H9 (cell line): ENCODE data around the gene DAAM2. TPM values are rescaled to one million over a fixed set of nuclear protein-coding genes. Genes with fewer than 3 reads are reported as not detected.

Source experiments
- DNase-seq: peaks from one replicate; pipeline ENCODE4 v3.0.0-alpha.2; 2017
- H2AFZ ChIP-seq: one replicate; pipeline ENCODE4 v1.6.1; 2013; ENCODE audit warnings: mild to moderate bottlenecking, low read length, control low read depth, moderate library complexity
- H2AK5ac ChIP-seq: 2 replicates; pipeline ENCODE4 v1.6.1; 2013; ENCODE audit warnings: low read length, control low read depth, mixed read lengths; ENCODE audit not compliant: insufficient read length
- H2BK120ac ChIP-seq: one replicate; pipeline ENCODE4 v1.6.1; 2013; ENCODE audit warnings: low read depth, mild to moderate bottlenecking, low read length, control low read depth, inconsistent platforms; ENCODE audit not compliant: poor library complexity, severe bottlenecking
- H2BK12ac ChIP-seq: 2 replicates; pipeline ENCODE4 v1.6.1; 2013; ENCODE audit warnings: low read length, control low read depth, mixed read lengths, low read depth; ENCODE audit not compliant: insufficient read length
- H2BK15ac ChIP-seq: 2 replicates; pipeline ENCODE4 v1.6.1; 2013; ENCODE audit warnings: low read depth, low read length, control low read depth
- H2BK20ac ChIP-seq: one replicate; pipeline ENCODE4 v1.6.1; 2013; ENCODE audit warnings: low read depth, mild to moderate bottlenecking, low read length, control low read depth, inconsistent platforms; ENCODE audit not compliant: poor library complexity, severe bottlenecking
- H2BK5ac ChIP-seq: 2 replicates; pipeline ENCODE4 v1.6.1; 2013; ENCODE audit warnings: low read length, control low read depth, mixed read lengths; ENCODE audit not compliant: insufficient read length
- H3K14ac ChIP-seq: 2 replicates; pipeline ENCODE4 v1.6.1; 2013; ENCODE audit warnings: low read length, control low read depth; ENCODE audit not compliant: insufficient read depth
- H3K18ac ChIP-seq: 2 replicates; pipeline ENCODE4 v1.6.1; 2013; ENCODE audit warnings: low read depth, mild to moderate bottlenecking, mixed read lengths, low read length, control low read depth; ENCODE audit not compliant: insufficient read length
- H3K23ac ChIP-seq: 2 replicates; pipeline ENCODE4 v1.6.1; 2013; ENCODE audit warnings: low read length, control low read depth, mixed read lengths, low read depth; ENCODE audit not compliant: insufficient read length
- H3K23me2 ChIP-seq: 2 replicates; pipeline ENCODE4 v1.6.1; 2013; ENCODE audit warnings: low read depth, mild to moderate bottlenecking, mixed read lengths, low read length, control low read depth; ENCODE audit not compliant: insufficient read length, poor library complexity, severe bottlenecking
- H3K27ac ChIP-seq: 2 replicates; pipeline ENCODE4 v1.5.1; 2013; ENCODE audit warnings: low read length, control low read depth, mixed read lengths, low read depth; ENCODE audit not compliant: insufficient read length
- H3K27me3 ChIP-seq: 2 replicates; pipeline ENCODE4 v1.6.1; 2013; ENCODE audit warnings: low read length, control low read depth, inconsistent platforms; ENCODE audit not compliant: insufficient read depth
- H3K4ac ChIP-seq: 2 replicates; pipeline ENCODE4 v1.6.1; 2013; ENCODE audit warnings: low read depth, mild to moderate bottlenecking, control low read depth, inconsistent platforms, low read length, moderate library complexity
- H3K4me1 ChIP-seq: 2 replicates; pipeline ENCODE4 v1.6.1; 2013; ENCODE audit warnings: low read length, control low read depth, inconsistent platforms; ENCODE audit not compliant: insufficient read depth
- H3K4me2 ChIP-seq: 2 replicates; pipeline ENCODE4 v1.6.1; 2013; ENCODE audit warnings: low read length, control low read depth, mixed read lengths; ENCODE audit not compliant: insufficient read length, insufficient read depth
- H3K56ac ChIP-seq: 2 replicates; pipeline ENCODE4 v1.6.1; 2013; ENCODE audit warnings: low read depth, mild to moderate bottlenecking, mixed read lengths, low read length, control low read depth; ENCODE audit not compliant: insufficient read length
- H3K79me1 ChIP-seq: 2 replicates; pipeline ENCODE4 v1.6.1; 2013; ENCODE audit warnings: low read depth, mild to moderate bottlenecking, moderate library complexity, low read length, control low read depth, inconsistent platforms; ENCODE audit not compliant: insufficient read depth, poor library complexity, severe bottlenecking
- H3K79me2 ChIP-seq: 2 replicates; pipeline ENCODE4 v1.6.1; 2013; ENCODE audit warnings: low read length, control low read depth, inconsistent platforms; ENCODE audit not compliant: insufficient read depth
- H3K9ac ChIP-seq: 2 replicates; pipeline ENCODE4 v1.6.1; 2013; ENCODE audit warnings: low read length, control low read depth, mixed read lengths; ENCODE audit not compliant: insufficient read length; ENCODE audit errors: extremely low read depth
- H3K9me3 ChIP-seq: one replicate; pipeline ENCODE4 v1.6.1; 2013; ENCODE audit warnings: low read depth, low read length, inconsistent platforms; ENCODE audit not compliant: control insufficient read depth
- H3T11ph ChIP-seq: one replicate; pipeline ENCODE4 v1.6.1; 2013; ENCODE audit warnings: mild to moderate bottlenecking, low read length, control low read depth, inconsistent platforms
- H4K20me1 ChIP-seq: one replicate; pipeline ENCODE4 v1.6.1; 2013; ENCODE audit not compliant: control insufficient read depth, insufficient read length, insufficient read depth
- H4K5ac ChIP-seq: 2 replicates; pipeline ENCODE4 v1.6.1; 2013; ENCODE audit warnings: low read depth, mild to moderate bottlenecking, mixed read lengths, low read length, control low read depth; ENCODE audit not compliant: insufficient read length
- H4K8ac ChIP-seq: replicated peaks from 2 replicates; pipeline ENCODE4 v1.6.1; 2013; ENCODE audit warnings: low read length, control low read depth, mixed read lengths, low read depth; ENCODE audit not compliant: insufficient read length
- H4K91ac ChIP-seq: 2 replicates; pipeline ENCODE4 v1.6.1; 2013; ENCODE audit warnings: low read depth, mild to moderate bottlenecking, moderate library complexity, mixed read lengths, low read length, control low read depth; ENCODE audit not compliant: insufficient read length
- H3K27ac Mint-ChIP-seq, 3 experiments: 2 replicates in 2 of 3; 3 replicates in 1 of 3; pipeline ENCODE4 v1.8.0; 2020 to 2021; ENCODE audit warnings: mixed read lengths in 3 of 3, mild to moderate bottlenecking in 1 of 3, moderate library complexity in 1 of 3
- H3K27me3 Mint-ChIP-seq: 2 replicates; pipeline ENCODE4 v1.8.0; 2021; ENCODE audit warnings: low read depth, mild to moderate bottlenecking, moderate library complexity, mixed read lengths
- H3K36me3 Mint-ChIP-seq, 3 experiments: 2 replicates in 2 of 3; 3 replicates in 1 of 3; pipeline ENCODE4 v1.8.0; 2020 to 2021; ENCODE audit warnings: low read depth in 3 of 3, mixed read lengths in 3 of 3; ENCODE audit not compliant: insufficient read depth in 1 of 3
- H3K4me1 Mint-ChIP-seq, 2 experiments: 2 replicates each; pipeline ENCODE4 v1.8.0; 2020; ENCODE audit warnings: mixed read lengths in 2 of 2
- H3K4me3 Mint-ChIP-seq, 2 experiments: 2 replicates in 1 of 2; 3 replicates in 1 of 2; pipeline ENCODE4 v1.8.0; 2020 to 2021; ENCODE audit warnings: mild to moderate bottlenecking in 2 of 2, mixed read lengths in 2 of 2, moderate library complexity in 1 of 2
- H3K9me3 Mint-ChIP-seq, 2 experiments: 2 replicates in 1 of 2; 3 replicates in 1 of 2; pipeline ENCODE4 v1.8.0; 2020; ENCODE audit warnings: mild to moderate bottlenecking in 2 of 2, mixed read lengths in 2 of 2, moderate library complexity in 1 of 2
- CTCF ChIP-seq: fragments of 200-600 bp; sonication (generic); conservative IDR thresholded peaks from 3 replicates; pipeline ENCODE4 v1.8.0; 2021; ENCODE audit warnings: antibody characterized with exemption, mild to moderate bottlenecking
- WGBS: extraction: QIAGEN DNeasy Blood & Tissue Kit; methylation state at CpG from one replicate; pipeline ENCODE4 v1.1.7; 2013; ENCODE audit warnings: missing lambda C conversion rate, low lambda C conversion rate, mixed read lengths; ENCODE audit not compliant: insufficient read length; ENCODE audit errors: extremely low coverage; 5-methylcytosine and 5-hydroxymethylcytosine counted together
- total RNA-seq: library from RNA; stranded (reverse); gene quantifications from 2 replicates; pipeline ENCODE4 v1.2.1, GENCODE V29; 2021

DAAM2 gene
- total RNA-seq, 1 experiment from 2014 or later = 1.1 TPM

GRCh38 chr6:39843305-39844020 is 51.3 kb downstream of the DAAM2 start:
- Histone ChIP-seq H4K91ac (no peak overlapping the region), H2BK5ac (no peak overlapping the region), H3K9me3 (no peaks in the 10 kb centered on the region), H3K18ac (no peak overlapping the region), H3K4me1 (no peaks in the 10 kb centered on the region; the same call in 1 of the 2 replicates), H2AFZ (no peak overlapping the region), H2BK120ac (no peak overlapping the region), H4K8ac (no peak overlapping the region), H3K14ac (no peak overlapping the region), H2BK12ac (no peak overlapping the region), H4K20me1 (no peaks in the 10 kb centered on the region), H3T11ph (no peak overlapping the region), H3K79me2 (no peaks in the 10 kb centered on the region), H3K27ac (no peak overlapping the region), H2BK20ac (no peak overlapping the region), H3K56ac (no peak overlapping the region), H3K23me2 (no peaks in the 10 kb centered on the region), H2AK5ac (no peak overlapping the region), H3K23ac (no peak overlapping the region), H3K9ac (no peak overlapping the region), H3K79me1 (no peaks in the 10 kb centered on the region), H3K4me2 (no peak overlapping the region), H3K4ac (no peak overlapping the region), H4K5ac (no peak overlapping the region), H3K27me3 (no peaks in the 10 kb centered on the region), H2BK15ac (no peak overlapping the region)
- Mint-ChIP-seq H3K27ac (no peak overlapping the region), H3K27me3 (no peaks in the 10 kb centered on the region), H3K36me3 (no peaks in the 10 kb centered on the region), H3K4me3 (no peak overlapping the region), H3K4me1 (peaks cover 7 to 17% of the 10 kb centered on the region in 2 experiments), H3K9me3 (no peaks in the 10 kb centered on the region)
- no CpG with 5 or more reads among the region's 12 CpGs for WGBS
- DNase-seq = no peak
- TF ChIP-seq CTCF = 0 out of 3 replicates have a peak, but pooled peaks have one; percentile 12
